HG03439 (cell line): ENCODE results near the gene IRX1.

Experiments
- ATAC-seq: cut with Tn5 transposase; IDR thresholded peaks from one replicate; pipeline ENCODE4 v1.9.1; 2021; ENCODE audit warnings: mild to moderate bottlenecking, moderate library complexity; ENCODE audit not compliant: unreplicated experiment

The IRX1 gene

DNA sequence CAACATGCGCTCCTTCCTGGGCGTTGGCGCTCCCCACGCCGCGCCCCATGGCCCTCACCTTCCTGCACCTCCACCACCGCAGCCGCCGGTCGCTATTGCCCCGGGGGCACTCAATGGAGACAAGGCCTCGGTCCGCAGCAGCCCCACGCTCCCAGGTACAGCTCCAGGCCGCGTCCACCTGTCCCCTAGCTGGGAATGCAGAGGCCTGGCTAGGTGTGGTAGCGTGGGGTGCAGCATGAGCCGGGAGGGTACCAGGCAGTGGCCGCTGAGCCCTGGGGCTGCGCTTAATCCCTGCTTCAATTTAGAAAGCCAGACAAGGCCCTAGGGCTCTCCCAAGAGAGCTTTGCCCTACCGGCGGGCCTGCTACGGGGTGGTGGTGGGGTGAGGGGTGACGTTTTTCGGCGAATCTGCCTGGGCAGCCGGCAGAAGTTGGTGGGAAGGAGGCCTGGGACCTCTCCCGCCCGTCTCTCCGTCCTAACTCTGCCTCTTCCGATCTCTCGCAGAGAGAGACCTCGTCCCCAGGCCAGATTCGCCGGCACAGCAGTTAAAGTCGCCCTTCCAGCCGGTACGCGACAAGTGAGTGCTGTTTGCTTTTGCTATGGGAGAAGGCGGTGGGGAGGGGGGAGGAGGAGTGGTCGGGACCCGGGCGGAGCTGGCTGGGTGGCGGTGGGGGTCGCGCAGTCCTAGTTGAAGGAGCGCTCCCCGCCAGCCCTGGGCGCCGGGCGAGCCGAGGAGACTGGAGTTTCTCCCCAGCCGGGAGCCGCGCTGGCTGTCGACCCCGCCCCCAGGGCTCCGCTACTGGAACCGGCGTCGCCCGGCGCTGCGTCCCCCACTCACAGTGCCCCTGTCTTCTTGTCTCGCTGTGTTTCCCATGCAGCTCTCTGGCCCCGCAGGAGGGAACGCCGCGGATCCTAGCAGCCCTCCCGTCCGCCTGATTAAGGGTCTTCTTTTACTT, 4.8 kb downstream of the IRX1 start:
- ATAC-seq, result no peak

- ATAC-seq, result no peak
Measured at GRCh38 chr5:3601061-3601710, 5.6 kb downstream of the IRX1 start.

DNA sequence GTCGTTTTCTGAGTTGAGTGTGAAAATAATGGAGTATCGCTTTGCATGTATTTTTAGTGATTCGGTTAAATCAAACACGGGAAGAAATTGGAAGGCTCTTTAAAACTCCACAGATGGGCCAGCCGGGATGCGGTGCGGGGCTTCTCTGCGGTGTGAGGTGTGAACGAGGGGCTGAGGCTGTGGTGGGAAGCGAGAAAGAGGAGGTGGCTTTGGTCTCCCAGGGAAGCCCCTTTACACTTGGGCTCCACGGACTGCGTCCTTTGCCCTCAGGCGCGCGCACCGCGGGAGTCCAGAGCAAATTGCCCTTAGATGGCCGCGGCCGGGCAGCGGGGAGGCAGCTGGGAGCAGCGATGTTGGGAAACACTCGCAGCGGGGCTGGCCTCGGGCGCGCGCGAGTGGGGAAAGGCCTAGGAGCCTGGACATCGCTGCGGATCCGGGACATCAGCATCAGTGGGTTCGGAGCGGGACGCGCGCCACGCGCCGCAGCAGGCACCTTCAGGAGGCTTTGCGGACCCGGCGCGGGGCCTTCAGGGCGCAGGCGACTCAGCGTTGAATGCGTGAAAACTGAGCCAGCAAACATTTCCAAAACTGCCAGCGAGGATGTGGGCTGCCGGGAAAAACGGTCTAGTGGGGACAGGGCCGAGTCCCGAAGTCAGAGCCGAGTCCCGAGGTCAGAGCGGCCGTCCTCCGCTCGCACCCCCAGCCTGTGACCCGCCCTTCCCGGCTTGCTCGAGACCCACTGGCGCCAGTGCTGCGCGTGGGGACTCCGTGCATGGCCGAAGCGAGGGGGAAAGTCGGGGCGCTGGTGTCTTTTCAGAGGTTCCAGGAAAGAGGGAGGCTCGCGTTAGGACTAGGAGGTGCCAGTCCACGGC, 6.5 kb downstream of the IRX1 start:
- no peak for ATAC-seq

DNA sequence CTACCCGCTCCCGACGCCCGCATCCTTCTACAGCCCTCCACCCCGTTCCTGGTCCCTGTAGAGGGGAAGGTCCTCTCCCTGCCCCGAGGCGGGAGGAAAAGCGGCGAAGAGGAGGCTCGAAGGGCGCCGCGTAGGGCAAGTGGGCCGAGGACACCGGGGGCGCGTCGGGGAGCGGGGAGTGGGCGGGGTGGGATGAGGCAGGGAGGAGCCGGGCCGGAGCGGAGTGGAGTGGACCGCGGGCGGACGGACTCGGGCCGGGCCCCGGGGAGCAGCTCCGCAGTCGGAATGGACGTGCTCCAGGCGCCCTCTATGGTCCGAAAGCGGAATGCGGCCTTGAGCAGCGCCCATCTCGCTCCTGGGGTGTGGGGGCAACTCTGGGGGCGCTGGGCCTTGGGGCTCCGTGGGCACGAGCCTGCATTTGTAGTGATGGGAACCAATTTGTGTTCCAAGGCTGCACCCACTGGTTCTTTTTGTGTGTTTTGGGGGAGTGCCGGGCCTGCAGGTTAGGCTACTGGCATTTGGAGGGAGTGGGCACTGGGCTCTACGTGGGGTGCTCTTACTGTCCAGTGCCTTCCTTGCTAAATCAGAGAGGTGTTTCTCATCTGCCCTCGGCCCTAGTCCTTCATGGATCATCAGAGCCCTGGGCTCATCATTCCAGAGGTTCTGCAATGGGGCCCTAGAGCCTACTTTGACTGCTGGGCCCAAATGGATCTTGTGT, 7.3 kb downstream of the IRX1 start:
- no peak for ATAC-seq

DNA sequence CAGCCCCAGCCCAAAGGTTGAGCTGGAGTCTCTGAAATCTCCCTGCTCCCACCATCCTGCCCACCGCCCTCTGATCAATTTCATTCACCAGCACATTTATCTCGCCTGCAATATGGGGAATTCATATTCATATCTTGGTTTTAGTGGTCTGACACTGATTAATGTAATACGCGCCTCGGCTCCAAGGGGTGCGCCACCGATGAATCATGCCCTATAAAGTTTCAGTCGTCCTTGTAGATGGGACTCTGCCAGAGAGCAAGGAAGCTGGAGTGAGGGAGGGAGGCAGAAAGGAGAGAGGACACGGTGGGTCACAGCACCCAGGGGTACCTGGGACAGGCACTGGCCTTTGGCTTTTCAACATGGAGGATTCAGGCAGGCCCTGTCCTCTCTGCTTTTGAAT, 8.9 kb downstream of the IRX1 start:
- no peak for ATAC-seq

- ATAC-seq, result no peak
Measured at GRCh38 chr5:3605298-3606010, 9.8 kb downstream of the IRX1 start.

DNA sequence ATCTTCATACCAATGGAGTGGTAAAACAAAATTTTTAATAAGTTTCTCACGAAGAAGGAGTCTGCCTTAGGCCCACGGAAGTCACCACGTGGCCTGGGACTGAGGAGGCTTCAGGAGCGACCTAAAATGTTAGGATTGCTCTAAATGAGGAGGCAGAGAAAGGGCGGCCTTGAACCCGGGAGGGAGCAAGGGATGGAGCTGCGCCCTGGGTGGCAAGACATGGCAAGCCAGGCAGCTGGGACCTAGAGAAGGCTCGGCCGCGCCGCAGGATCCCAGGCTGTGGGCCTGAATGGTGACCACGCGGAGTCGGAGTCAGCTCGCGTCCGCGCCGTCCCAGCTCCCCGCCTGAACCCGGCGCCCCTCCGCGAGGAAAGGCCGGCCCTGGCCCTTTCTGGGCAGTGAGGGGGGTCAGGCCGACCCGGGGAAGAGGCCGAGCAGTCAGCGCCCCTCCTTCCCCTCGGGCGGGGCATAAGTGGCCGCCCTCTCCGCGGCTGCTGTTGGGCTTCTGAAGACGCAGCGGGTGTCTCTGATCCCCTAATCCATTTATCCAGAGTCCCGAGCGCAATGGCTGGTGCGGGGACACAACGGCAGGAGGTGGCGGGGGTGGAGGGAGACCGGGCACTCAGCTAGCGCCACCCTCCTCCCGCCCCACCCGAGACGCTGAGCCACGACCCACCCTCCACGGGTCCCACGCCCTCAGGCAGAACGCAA, 10.6 kb downstream of the IRX1 start:
- no peak for ATAC-seq

DNA sequence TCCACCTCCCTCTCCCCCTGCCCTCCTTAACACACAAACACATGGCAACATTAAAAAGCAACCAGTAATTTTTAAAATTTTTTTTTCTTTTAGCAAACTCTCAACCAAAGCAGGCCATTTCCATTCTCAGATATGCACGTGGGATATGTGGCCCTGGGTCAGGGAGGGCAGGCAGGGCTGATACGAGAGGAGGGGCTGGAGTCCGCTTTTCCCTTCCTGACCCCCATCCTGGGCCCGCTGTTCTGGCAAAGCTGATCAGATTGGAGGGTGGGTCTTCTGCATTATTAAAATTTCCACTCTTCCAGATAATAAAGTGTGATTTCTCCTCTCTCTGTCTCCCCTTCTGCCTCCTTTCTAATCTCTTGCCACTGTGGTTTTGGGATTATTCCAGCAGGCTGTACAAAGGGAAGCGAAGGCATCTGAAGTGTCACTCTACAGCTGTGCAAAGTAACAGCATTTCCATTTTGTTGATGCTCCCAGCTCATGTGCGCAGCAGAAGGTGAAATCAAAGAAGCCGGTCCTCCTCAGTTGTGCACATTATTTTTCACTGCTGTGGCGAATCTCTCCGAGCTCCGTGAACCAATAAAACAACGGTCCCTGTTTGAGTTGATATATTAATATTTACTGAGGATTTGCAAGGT, 12.0 kb downstream of the IRX1 start:
- ATAC-seq, result no peak

DNA sequence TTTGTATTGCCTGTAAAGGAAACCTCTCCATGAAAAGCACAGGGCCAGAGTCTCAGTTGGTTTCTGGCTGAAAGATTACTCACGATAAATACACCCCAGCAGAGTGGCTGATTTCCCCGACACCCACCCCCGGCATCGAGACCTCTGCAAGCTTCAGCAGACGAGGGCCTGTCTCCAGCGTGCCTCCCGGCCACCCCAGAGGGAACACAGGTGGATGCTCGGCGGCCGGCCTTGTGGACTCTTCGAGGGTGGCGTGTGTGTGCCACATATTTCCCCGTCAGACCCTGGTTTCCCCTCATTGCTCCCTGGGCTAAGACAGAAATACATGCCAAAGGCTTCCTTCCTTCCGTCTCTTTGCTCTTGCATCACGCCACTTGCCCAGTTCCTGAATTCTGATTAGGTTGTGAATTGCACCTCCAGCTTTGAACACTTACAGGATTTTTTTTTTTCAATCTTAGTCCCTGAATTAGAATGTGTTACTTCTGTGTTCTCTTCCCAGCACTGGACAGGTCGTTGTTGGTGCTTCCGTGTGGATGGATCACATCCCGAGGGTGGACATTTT, 13.6 kb downstream of the IRX1 start:
- ATAC-seq, result no peak

DNA sequence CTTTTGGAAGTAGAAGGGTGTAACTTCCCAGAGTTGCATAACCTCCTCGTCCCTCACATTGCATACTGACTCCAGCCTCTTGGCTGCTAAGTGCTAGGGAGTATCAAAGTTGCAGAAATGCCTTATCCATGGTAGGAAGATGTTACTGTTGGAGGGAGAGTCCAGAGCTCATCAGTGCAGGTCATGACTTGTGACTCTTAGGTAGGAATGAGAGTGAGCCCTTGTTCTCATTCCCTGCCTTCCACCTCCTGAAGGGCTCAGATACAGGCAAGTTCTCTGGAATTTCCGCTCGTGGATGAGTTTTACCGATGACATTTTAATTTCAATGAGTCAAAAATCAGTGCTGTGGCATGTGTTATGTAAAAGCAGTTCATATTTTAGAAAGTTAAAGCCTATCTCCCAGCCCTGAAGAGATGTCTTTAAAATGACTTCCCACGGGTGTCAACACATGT, 17.0 kb downstream of the IRX1 start:
- ATAC-seq, result no peak

- ATAC-seq, result no peak
Measured at GRCh38 chr5:3613726-3614125, 18.1 kb downstream of the IRX1 start.

DNA sequence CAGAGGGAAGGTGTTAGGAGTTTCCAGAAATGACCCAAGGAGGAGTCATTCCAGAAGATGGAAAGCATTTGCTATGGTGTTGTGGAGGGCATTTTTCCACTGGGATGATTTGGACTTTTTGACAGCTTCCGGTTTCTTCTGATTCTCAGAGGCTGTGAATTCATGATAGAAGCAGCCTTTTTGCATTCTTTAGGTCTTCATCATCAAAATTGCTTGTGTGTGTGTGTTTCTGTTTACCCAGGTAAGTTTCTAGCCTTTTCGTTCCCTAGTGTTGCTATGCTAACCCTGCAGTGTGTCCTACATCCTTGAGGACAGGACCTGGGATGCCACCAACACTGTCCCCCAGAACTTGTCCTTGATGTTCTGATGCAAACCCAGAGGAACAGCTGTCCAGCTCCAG, 19.6 kb downstream of the IRX1 start:
- ATAC-seq, result no peak

DNA sequence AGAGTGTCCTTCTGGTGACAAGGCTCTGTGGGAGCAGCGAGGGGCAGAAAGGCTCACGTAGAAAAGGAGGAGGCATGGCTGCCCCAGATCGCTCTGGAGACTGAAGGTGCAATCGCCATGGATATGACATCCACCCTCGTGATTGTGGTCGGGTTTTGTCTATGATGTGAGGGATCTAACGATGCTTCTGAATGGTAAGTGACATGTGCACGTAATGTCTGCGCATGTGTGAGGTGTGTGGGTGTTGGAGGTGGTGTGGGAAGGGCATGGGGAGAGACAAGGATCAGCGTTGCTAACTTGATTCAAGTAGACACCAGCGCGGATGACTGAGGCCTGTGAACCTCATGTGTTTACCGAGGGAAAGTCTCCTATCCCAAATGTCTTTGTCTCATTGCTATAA, 20.2 kb downstream of the IRX1 start:
- no peak for ATAC-seq

DNA sequence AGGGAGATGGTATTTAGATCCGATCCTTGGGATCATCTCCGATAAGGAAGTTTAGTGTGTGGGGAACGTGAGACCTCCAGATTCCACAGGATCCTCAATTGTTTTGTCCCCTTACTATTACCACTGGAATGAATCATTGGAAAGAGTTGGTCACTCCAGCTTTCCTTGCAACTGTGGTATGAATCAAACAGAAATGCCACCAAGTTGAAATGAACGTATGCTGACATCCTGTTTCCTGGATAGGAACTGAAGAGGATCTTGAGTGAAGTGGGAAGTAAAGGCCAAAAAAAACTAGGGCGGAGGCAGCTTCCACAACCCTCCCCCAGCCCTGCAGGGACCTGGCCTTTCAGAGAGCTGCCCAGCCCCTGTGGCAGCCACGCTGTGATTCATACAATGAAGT, 23.9 kb downstream of the IRX1 start:
- ATAC-seq, result no peak

- ATAC-seq, result no peak
Measured at GRCh38 chr5:3622961-3623360, 27.3 kb downstream of the IRX1 start.

- no peak for ATAC-seq
Measured at GRCh38 chr5:3625626-3626025, 30.0 kb downstream of the IRX1 start.

GRCh38 chr5:3634061-3634460, 38.4 kb downstream of the IRX1 start:
- no peak for ATAC-seq

DNA sequence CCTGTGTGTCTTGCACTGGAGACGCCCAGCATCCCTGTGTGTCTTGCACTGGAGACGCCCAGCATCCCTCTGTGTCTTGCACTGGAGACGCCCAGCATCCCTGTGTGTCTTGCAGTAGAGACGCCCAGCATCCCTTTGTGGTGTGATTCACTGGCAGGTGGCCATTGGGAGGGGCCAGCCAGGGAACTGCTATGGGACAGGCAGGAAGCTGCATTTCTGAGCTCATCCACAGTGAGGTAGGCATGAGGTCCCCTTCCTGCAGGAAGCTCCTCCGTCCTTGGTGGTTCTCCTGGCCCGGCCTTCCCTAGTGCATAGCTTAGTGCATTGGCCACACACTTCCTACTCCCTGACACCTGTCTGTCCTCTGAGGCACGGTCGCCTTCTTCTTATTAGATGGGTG, 43.5 kb downstream of the IRX1 start:
- no peak for ATAC-seq

DNA sequence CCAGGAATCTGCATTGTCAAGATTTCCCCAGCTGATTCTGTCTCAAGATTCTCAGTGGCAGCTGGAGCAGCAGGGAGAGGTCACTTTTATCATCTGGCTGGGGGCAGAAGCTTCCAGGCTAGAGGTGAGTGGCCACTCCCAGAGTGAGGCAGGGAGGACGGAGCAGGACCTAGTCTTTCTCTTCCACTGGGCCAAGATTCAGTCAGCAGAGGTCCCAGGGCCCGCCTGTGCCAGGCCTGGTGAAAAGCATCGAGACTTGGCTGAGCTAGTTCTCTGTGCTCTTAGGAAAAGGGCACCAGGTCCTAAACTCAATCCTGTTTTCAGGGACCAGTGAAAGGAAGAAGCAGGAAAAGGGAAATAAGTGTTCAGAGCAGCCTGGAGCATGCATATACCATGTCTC, 46.6 kb downstream of the IRX1 start:
- no peak for ATAC-seq
